ENCODE results near the gene DCST1. TPM values are rescaled to one million over a fixed set of nuclear protein-coding genes. Genes with fewer than 3 reads are reported as not detected.

The DCST1 gene
- total RNA-seq, 1 experiment from 2014 or later: 0.32 TPM

DNA sequence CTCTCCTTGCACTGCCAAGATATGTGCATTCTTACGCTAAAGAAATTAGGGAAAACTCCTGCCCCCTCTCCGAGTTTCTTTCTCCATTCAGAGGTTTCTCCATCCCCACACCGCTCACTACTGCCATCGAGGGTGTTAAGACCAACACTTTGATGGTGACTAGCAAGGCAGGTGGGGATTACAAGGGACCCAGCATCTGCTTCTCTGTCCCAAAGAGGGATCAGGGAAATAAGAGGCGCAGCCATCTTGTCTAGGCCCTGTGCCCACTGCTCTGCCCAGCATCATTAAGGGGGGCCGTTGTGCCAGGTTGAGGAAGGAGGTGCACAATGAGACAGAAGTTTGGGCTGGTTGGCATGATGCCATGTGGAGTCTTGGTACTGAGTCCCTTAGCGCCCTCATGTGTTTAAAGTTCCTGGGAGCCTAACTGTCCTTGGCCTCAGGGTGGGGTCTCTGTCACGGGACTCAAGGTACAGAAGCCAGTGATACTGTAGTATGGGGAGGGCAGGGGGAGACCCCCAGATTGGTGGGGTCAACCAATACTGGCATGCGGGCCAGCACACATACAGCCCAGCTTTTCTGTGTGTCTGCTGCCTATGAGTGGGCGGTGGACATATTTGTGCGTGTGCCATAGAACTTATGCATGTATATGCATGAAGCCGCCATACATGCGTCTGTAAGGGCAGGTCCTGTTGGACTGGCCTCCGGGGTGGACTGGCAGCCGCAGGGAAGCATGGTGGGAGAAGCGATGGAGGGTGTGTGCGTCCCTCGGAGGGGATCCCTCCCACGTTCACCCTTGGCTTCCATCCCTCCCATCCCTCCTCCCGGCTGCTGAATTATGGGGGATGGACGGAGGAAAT is 50.5 kb downstream of the DCST1 start:
- Histone ChIP-seq H3K36me3 (ENCODE audit: control insufficient read depth in 1 of 2, insufficient read depth in 2 of 2, low read length in 2 of 2) (peaks cover 0 to 6% of the 10 kb centered on the region in 2 experiments; a peak in 1 of 4 replicates), H3K27ac (ENCODE audit: low read depth, low read length) (peak overlapping the region; percentile 67), H3K9ac (ENCODE audit: low read length) (peak overlapping the region; percentile 79), H3K4me2 (ENCODE audit: low read length) (peak overlapping the region; percentile 90), H3K4me1 (ENCODE audit: control insufficient read depth in 1 of 2, insufficient read depth in 2 of 2, low read length in 2 of 2) (peaks cover 29 to 67% of the 10 kb centered on the region in 2 experiments), H3K27me3 (ENCODE audit: insufficient read depth, low read length) (no peaks in the 10 kb centered on the region), H2AFZ (ENCODE audit: low read depth, low read length, poor library complexity, severe bottlenecking) (no peak overlapping the region), H3K4me3 (replicated peaks in 1 of 2; ENCODE audit: low read depth in 1 of 2, low read length in 2 of 2) (peak overlapping the region; percentile 61 to 67), H3K79me2 (ENCODE audit: insufficient read depth, low read length) (no peaks in the 10 kb centered on the region; the same call in 1 of the 2 replicates), H4K20me1 (ENCODE audit: insufficient read depth) (no peaks in the 10 kb centered on the region), H3K9me2 (ENCODE audit: insufficient read depth) (no peaks in the 10 kb centered on the region), H3K9me3 (ENCODE audit: control insufficient read depth in 1 of 2, insufficient read depth in 1 of 2, low read depth in 1 of 2, low read length in 2 of 2) (no peaks in the 10 kb centered on the region)
- CTCF ChIA-PET: interaction anchor here (0.6 to 3.1 kb wide), 30 partner anchors 8 to 537 kb away, joined by 3 to 52 read pairs (median 5); partner anchors contain the start of genes ADAM15, EFNA1, EFNA4 and KRTCAP2
- DNase-seq (ENCODE audit: low read depth, low spot score) (no peak), ATAC-seq (peak; percentile 0; the same call in 1 of the 2 replicates)
- intact Hi-C loops (cut with micrococcal nuclease): loop anchor here (1.0 to 5.0 kb wide), 6 partner anchors 13 to 527 kb away; partner anchors contain the start of genes CKS1B and UBE2Q1
- POLR2A ChIA-PET: interaction anchor here (1.2 to 1.9 kb wide), 6 partner anchors 17 to 110 kb away, joined by 3 to 7 read pairs (median 6); partner anchors contain the start of gene KRTCAP2
- BruUV-seq (replicated peaks): no TSS peak
- RAD21 ChIA-PET (ENCODE audit: low non-redundant PET in 1 of 2, low total read pairs in 2 of 2, uncharacterized antibody in 2 of 2, unreplicated experiment in 2 of 2): interaction anchor here (1.0 to 1.5 kb wide), 5 partner anchors 21 to 83 kb away, joined by 3 to 12 read pairs (median 8); partner anchors contain the start of gene EFNA4 (in 1 of the 2)
- TF ChIP-seq ELF1 (IDR thresholded peaks at IDR 0.05; ENCODE audit: borderline replicate concordance, low read depth) (no peak), POLR2AphosphoS5 (IDR thresholded peaks at IDR 0.05; ENCODE audit: low read depth, low read length) (peak; percentile 52; the same call in 1 of the 2 replicates), SRF (IDR thresholded peaks at IDR 0.05; ENCODE audit: low read depth) (no peak)
- TF ChIP-seq, protein P1, sequence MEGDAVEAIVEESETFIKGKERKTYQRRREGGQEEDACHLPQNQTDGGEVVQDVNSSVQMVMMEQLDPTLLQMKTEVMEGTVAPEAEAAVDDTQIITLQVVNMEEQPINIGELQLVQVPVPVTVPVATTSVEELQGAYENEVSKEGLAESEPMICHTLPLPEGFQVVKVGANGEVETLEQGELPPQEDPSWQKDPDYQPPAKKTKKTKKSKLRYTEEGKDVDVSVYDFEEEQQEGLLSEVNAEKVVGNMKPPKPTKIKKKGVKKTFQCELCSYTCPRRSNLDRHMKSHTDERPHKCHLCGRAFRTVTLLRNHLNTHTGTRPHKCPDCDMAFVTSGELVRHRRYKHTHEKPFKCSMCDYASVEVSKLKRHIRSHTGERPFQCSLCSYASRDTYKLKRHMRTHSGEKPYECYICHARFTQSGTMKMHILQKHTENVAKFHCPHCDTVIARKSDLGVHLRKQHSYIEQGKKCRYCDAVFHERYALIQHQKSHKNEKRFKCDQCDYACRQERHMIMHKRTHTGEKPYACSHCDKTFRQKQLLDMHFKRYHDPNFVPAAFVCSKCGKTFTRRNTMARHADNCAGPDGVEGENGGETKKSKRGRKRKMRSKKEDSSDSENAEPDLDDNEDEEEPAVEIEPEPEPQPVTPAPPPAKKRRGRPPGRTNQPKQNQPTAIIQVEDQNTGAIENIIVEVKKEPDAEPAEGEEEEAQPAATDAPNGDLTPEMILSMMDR (IDR thresholded peaks at IDR 0.05 in 2 of 3, conservative IDR thresholded peaks at IDR 0.05 in 1 of 3; ENCODE audit: borderline replicate concordance in 1 of 3, insufficient read depth in 1 of 3, low read depth in 2 of 3, low read length in 2 of 3): peak in 2 of 3 experiments; percentile 41 to 44; a peak in 4 of 6 replicates
- TF ChIP-seq, protein P2, sequence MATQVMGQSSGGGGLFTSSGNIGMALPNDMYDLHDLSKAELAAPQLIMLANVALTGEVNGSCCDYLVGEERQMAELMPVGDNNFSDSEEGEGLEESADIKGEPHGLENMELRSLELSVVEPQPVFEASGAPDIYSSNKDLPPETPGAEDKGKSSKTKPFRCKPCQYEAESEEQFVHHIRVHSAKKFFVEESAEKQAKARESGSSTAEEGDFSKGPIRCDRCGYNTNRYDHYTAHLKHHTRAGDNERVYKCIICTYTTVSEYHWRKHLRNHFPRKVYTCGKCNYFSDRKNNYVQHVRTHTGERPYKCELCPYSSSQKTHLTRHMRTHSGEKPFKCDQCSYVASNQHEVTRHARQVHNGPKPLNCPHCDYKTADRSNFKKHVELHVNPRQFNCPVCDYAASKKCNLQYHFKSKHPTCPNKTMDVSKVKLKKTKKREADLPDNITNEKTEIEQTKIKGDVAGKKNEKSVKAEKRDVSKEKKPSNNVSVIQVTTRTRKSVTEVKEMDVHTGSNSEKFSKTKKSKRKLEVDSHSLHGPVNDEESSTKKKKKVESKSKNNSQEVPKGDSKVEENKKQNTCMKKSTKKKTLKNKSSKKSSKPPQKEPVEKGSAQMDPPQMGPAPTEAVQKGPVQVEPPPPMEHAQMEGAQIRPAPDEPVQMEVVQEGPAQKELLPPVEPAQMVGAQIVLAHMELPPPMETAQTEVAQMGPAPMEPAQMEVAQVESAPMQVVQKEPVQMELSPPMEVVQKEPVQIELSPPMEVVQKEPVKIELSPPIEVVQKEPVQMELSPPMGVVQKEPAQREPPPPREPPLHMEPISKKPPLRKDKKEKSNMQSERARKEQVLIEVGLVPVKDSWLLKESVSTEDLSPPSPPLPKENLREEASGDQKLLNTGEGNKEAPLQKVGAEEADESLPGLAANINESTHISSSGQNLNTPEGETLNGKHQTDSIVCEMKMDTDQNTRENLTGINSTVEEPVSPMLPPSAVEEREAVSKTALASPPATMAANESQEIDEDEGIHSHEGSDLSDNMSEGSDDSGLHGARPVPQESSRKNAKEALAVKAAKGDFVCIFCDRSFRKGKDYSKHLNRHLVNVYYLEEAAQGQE (IDR thresholded peaks at IDR 0.05; ENCODE audit: low read depth): no peak
